Heart left ventricle (tissue), 16 donors: ENCODE results near the gene LIMK2. TPM values are rescaled to one million over a fixed set of nuclear protein-coding genes. Genes with fewer than 3 reads are reported as not detected.
A peak's percentile ranks its signal among the peaks of the same experiment; 100 is the strongest.

Experiments
- ATAC-seq, 4 donors: fragments of 200-7000 bp; cut with Tn5 transposase; one replicate each; pipeline ENCODE4 v1.9.1; 2020 to 2022; ENCODE audit warnings: moderate library complexity in 4 of 4, mild to moderate bottlenecking in 3 of 4, moderate number of reproducible peaks in 1 of 4
- DNase-seq, 5 donors: peaks; one replicate each; pipeline ENCODE4 v3.0.0-alpha.2; 2020
- H3K27ac ChIP-seq, 12 donors: fragments of 200-600 bp; sonication (generic) in 4 of 12; one replicate each; pipeline versions ENCODE4 v1.5.0 to v1.8.0; 2016 to 2022; ENCODE audit warnings: mild to moderate bottlenecking in 2 of 12
- H3K27me3 ChIP-seq, 9 donors: fragments of 200-600 bp; sonication (generic) in 2 of 9; one replicate each; pipeline versions ENCODE4 v1.5.1 to v1.8.0; 2016 to 2022; ENCODE audit warnings: mild to moderate bottlenecking in 3 of 9
- H3K36me3 ChIP-seq, 9 donors: fragments of 200-600 bp; sonication (generic) in 2 of 9; one replicate each; pipeline versions ENCODE4 v1.5.0 to v1.8.0; 2018 to 2022; ENCODE audit warnings: mild to moderate bottlenecking in 2 of 9
- H3K4me1 ChIP-seq, 12 donors: fragments of 200-600 bp; sonication (generic) in 4 of 12; one replicate each; pipeline versions ENCODE4 v1.5.0 to v1.8.0; 2016 to 2022; ENCODE audit warnings: mild to moderate bottlenecking in 3 of 12
- H3K4me3 ChIP-seq, 12 donors: fragments of 200-600 bp; sonication (generic) in 4 of 12; one replicate each; pipeline versions ENCODE4 v1.5.0 to v1.8.0; 2017 to 2022; ENCODE audit warnings: mild to moderate bottlenecking in 9 of 12, moderate library complexity in 4 of 12
- H3K9me3 ChIP-seq, 12 donors: fragments of 200-600 bp; sonication (generic) in 4 of 12; one replicate each; pipeline versions ENCODE4 v1.5.0 to v1.8.0; 2016 to 2022; ENCODE audit warnings: mild to moderate bottlenecking in 1 of 12
- CTCF ChIP-seq, 12 donors: fragments of 200-600 bp; sonication (generic) in 4 of 12; IDR thresholded peaks; one replicate each; pipeline versions ENCODE4 v1.5.0 to v1.8.0; 2018 to 2022; ENCODE audit warnings: antibody characterized with exemption in 12 of 12, mild to moderate bottlenecking in 5 of 12
- POLR2A ChIP-seq, 2 donors: fragments of 450-650 bp; IDR thresholded peaks; one replicate each; pipeline ENCODE4 v1.6.1; 2017; ENCODE audit warnings: antibody characterized with exemption in 2 of 2, mild to moderate bottlenecking in 2 of 2, moderate library complexity in 2 of 2
- WGBS, 4 donors: extraction: QIAGEN DNeasy Blood & Tissue Kit in 2 of 4; methylation state at CpG; one replicate each; pipeline versions ENCODE4 v1.1.5 to v1.1.7; 2013 to 2018; 5-methylcytosine and 5-hydroxymethylcytosine counted together
- intact Hi-C, 10 donors: fragments of 100-400 bp; cut with DNase I; formaldehyde crosslinking; loops; one replicate each; pipeline versions ENCODE4 v1.11.1 to v1.14.2; 2022
- polyA plus RNA-seq, 2 donors: library from polyadenylated mRNA; stranded (reverse); fragments of 200-250 nt; gene quantifications; one replicate each; pipeline ENCODE4 v1.2.3, GENCODE V29; 2013
- total RNA-seq, 9 donors: library from RNA; depleted of rRNA in 2 of 9; stranded (reverse); fragments of >200 nt in 2 of 9; fragmentation: NEBNext Ultra II Directional in 3 of 9; extraction: Animal tissue kit (Norgen Biotek cat#: 25700) in 3 of 9; gene quantifications; one replicate each; pipeline versions ENCODE4 v1.1.0 to v1.2.4, GENCODE V29; 2016 to 2023
- donor health status: ischemic (EF 13 %, LVEDD 7.1; RV severe dilation, severe dysfunction).
- donor health status: healthy with polysubstance abuse.
- donor health status: DM: no; HTN: yes; CAD: no.
- donor health status: DM: no; HTN: no; CAD: no.
- donor health status: ischemic (EF 25% LVEDD 6.9; RV normal size, moderate dysfunction).
- donor health status: ischemic (EF 25% LVEDD 5.7; RV mildly dilated, moderate dysfunction).
- donor health status: healthy.
- donor health status: DM: yes; HTN: yes; CAD: no.
- donor health status: ischemic (EF 35%, LVEDD 5.7; RV mildly dilated, moderate dysfunction).
- donor health status: nonischemic (EF 11% LVEDD 7.7; RV severe dilation, severe dysfunction).
- donor health status: DM: yes; HTN: yes; CAD: no.
- donor health status: PGD.
- donor health status: ischemic (EF 29% LVEDD 5.4; RV normal size, mild dysfunction).
- donor health status: nonischemic (EF 23%, LVEDD 6.1; RV moderate dilation, normal function).

The LIMK2 gene
- total and polyA plus RNA-seq, 11 donors = 7.0 to 33.3 (median 9.4) TPM

- TF ChIP-seq CTCF (IDR thresholded peaks at IDR 0.05) (no peak), POLR2A (IDR thresholded peaks at IDR 0.05) (no peak)
- H3K4me1 ChIP-seq = peaks cover 8 to 52% (median 37%) of the 10 kb centered on the region in 12 donors
- no peak overlapping the region for H3K27ac ChIP-seq
- ATAC-seq = no peak
- WGBS, 4 donors = 79 to 81% (median 80%) methylated on average over 2 of the region's 2 CpGs
- no peaks in the 10 kb centered on the region for H3K9me3 ChIP-seq
- peaks cover 0 to 23% (median 0%) of the 10 kb centered on the region in 9 donors for H3K36me3 ChIP-seq
- intact Hi-C loops = no loop called here
- no peak for DNase-seq
- no peak overlapping the region for H3K4me3 ChIP-seq
- H3K27me3 ChIP-seq = no peaks in the 10 kb centered on the region
Observed at GRCh38 chr22:31246687-31247086, 34.6 kb downstream of the LIMK2 start.

- peak overlapping the region in 11 of 12 donors; percentile 40 to 76 (median 57) for H3K4me3 ChIP-seq
- H3K27me3 ChIP-seq = no peaks in the 10 kb centered on the region
- no peak for TF ChIP-seq CTCF (IDR thresholded peaks at IDR 0.05)
- no peak for TF ChIP-seq POLR2A (IDR thresholded peaks at IDR 0.05)
- peaks cover 8 to 56% (median 41%) of the 10 kb centered on the region in 12 donors for H3K4me1 ChIP-seq
- ATAC-seq = peak in 3 of 4 donors; percentile 7 to 23 (median 13)
- intact Hi-C loops = no loop called here
- 20 to 35% (median 29%) methylated on average over 1 of the region's 1 CpG for WGBS, 4 donors
- peaks cover 0 to 16% (median 0%) of the 10 kb centered on the region in 9 donors for H3K36me3 ChIP-seq
- peak overlapping the region in 6 of 12 donors; percentile 60 to 72 (median 69) for H3K27ac ChIP-seq
- no peaks in the 10 kb centered on the region for H3K9me3 ChIP-seq
- DNase-seq = no peak
Observed at GRCh38 chr22:31247726-31248125, 35.6 kb downstream of the LIMK2 start.

- TF ChIP-seq CTCF (IDR thresholded peaks at IDR 0.05) (no peak), POLR2A (IDR thresholded peaks at IDR 0.05) (peak in 1 of 2 donors; percentile 39)
- Histone ChIP-seq H3K4me1 (peaks cover 8 to 59% (median 42%) of the 10 kb centered on the region in 12 donors), H3K36me3 (peaks cover 0 to 18% (median 0%) of the 10 kb centered on the region in 9 donors), H3K27ac (peak overlapping the region in 11 of 12 donors; percentile 32 to 73 (median 69)), H3K27me3 (no peaks in the 10 kb centered on the region), H3K4me3 (peak overlapping the region; percentile 19 to 76 (median 57)), H3K9me3 (no peaks in the 10 kb centered on the region)
- DNase-seq = peak; percentile 71 to 82 (median 80)
- 8 to 24% (median 19%) methylated on average over 11 to 17 of the region's 17 CpGs for WGBS, 4 donors
- intact Hi-C loops = no loop called here
- peak; percentile 90 to 97 (median 97) for ATAC-seq
Observed at GRCh38 chr22:31248138-31248745, 36.1 kb downstream of the LIMK2 start.
